ENCODE measurements around the gene SKAP1. TPM values are rescaled to one million over a fixed set of nuclear protein-coding genes. Genes with fewer than 3 reads are reported as not detected.
"Not testable (repeated sequence)": the region's sequence is repeated elsewhere in the genome, so short reads cannot be mapped to it uniquely, and the experiment has no call there.

SKAP1 gene
- total and polyA plus RNA-seq, 2 experiments from 2014 or later, result 0.27 TPM; not detected in 1

DNA sequence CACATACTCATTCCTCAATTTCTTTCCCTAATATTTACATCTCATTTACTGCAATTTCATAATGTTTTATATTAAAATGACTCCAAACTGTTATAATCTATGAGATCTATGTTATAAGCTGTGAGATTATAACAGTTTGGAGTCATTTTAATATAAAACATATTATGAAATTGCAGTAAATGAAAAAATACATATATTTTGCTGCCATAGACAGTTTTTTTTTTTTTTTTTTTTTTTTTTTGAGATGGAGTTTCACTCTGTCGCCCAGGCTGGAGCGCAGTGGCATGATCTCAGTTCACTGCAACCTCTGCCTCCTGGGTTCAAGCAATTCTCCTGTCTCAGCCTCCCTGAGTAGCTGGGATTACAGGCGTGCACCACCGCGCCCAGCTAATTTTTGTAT lies 180.0 kb downstream of the SKAP1 start:
- not testable (repeated sequence) for DNase-seq (ENCODE audit: low spot score); H3F3A ChIP-seq (replicated peaks; ENCODE audit: low read depth); H3K4me3 Mint-ChIP-seq; H3K9me3 Mint-ChIP-seq; H3K36me3 Mint-ChIP-seq (ENCODE audit: low read depth); H2AFZ ChIP-seq; H3K27me3 Mint-ChIP-seq (ENCODE audit: insufficient read depth, low read depth, poor library complexity); H3K4me3 ChIP-seq; H3K9me2 ChIP-seq (ENCODE audit: insufficient read depth); H3K27ac Mint-ChIP-seq; ATAC-seq; H3K4me2 ChIP-seq; H3K79me2 ChIP-seq (replicated peaks; ENCODE audit: insufficient read depth); H3K27me3 ChIP-seq (ENCODE audit: insufficient read depth); H3K27ac ChIP-seq (ENCODE audit: low read depth); H4K20me1 ChIP-seq (replicated peaks; ENCODE audit: insufficient read depth); H3K36me3 ChIP-seq (ENCODE audit: insufficient read depth)
- peaks cover 13% of the 10 kb centered on the region for H3K4me1 ChIP-seq (ENCODE audit: insufficient read depth)
- peaks cover 22% of the 10 kb centered on the region for H3K4me1 Mint-ChIP-seq

DNA sequence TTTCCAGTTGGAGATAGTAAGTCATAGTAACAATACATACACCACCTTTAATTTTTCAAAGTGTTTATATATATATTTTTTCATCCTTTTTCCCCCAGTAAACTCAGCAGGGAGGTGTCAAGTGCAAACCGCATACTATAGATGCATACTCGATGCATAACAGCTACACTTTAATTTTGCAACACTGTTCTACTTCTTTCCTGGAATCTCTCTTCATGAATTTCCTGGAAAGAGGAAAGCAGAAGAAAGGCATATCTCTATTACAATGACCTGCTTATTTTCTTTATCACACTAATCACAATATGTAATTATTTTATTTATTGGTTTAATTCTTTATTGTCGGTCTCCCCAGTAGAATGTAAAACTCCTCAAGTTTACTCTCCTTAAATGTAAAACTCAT lies 182.4 kb downstream of the SKAP1 start:
- no peaks in the 10 kb centered on the region for H3K36me3 ChIP-seq (ENCODE audit: insufficient read depth)
- H3K4me1 ChIP-seq (ENCODE audit: insufficient read depth), result peaks cover 17% of the 10 kb centered on the region
- H3K27ac ChIP-seq (ENCODE audit: low read depth), result no peak overlapping the region
- H3K27me3 Mint-ChIP-seq (ENCODE audit: insufficient read depth, low read depth, poor library complexity), result no peaks in the 10 kb centered on the region
- no peaks in the 10 kb centered on the region for H3K79me2 ChIP-seq (replicated peaks; ENCODE audit: insufficient read depth)
- H3K36me3 Mint-ChIP-seq (ENCODE audit: low read depth), result no peaks in the 10 kb centered on the region
- H3K4me2 ChIP-seq, result no peak overlapping the region
- no peaks in the 10 kb centered on the region for H4K20me1 ChIP-seq (replicated peaks; ENCODE audit: insufficient read depth)
- no peaks in the 10 kb centered on the region for H3F3A ChIP-seq (replicated peaks; ENCODE audit: low read depth)
- TF ChIP-seq EZH2phosphoT487 (IDR thresholded peaks at IDR 0.05; ENCODE audit: unreplicated experiment), result no peak
- no peak for TF ChIP-seq ZNF114 (CRISPR knock-in tag; IDR thresholded peaks at IDR 0.05)
- no peak for TF ChIP-seq CTCF (conservative IDR thresholded peaks at IDR 0.05; ENCODE audit: low read depth in 2 of 2)
- TF ChIP-seq, protein P1, sequence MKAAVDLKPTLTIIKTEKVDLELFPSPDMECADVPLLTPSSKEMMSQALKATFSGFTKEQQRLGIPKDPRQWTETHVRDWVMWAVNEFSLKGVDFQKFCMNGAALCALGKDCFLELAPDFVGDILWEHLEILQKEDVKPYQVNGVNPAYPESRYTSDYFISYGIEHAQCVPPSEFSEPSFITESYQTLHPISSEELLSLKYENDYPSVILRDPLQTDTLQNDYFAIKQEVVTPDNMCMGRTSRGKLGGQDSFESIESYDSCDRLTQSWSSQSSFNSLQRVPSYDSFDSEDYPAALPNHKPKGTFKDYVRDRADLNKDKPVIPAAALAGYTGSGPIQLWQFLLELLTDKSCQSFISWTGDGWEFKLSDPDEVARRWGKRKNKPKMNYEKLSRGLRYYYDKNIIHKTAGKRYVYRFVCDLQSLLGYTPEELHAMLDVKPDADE (IDR thresholded peaks at IDR 0.05), result no peak
- no peak for TF ChIP-seq EZH2 (IDR thresholded peaks at IDR 0.05; ENCODE audit: low read depth, unreplicated experiment)
- TF ChIP-seq ZNF462 (CRISPR knock-in tag; IDR thresholded peaks at IDR 0.05), result no peak
- no peak for TF ChIP-seq NANOG (IDR thresholded peaks at IDR 0.05; ENCODE audit: borderline replicate concordance)
- no peak for TF ChIP-seq ZNF331 (CRISPR knock-in tag; IDR thresholded peaks at IDR 0.05; ENCODE audit: low read depth)
- TF ChIP-seq REST (IDR thresholded peaks at IDR 0.05; ENCODE audit: unreplicated experiment), result no peak
- H3K9me3 Mint-ChIP-seq, result no peaks in the 10 kb centered on the region
- no peak overlapping the region for H2AFZ ChIP-seq
- no peaks in the 10 kb centered on the region for H3K9me2 ChIP-seq (ENCODE audit: insufficient read depth)
- DNase-seq (ENCODE audit: low spot score), result no peak
- H3K4me1 Mint-ChIP-seq, result peaks cover 31% of the 10 kb centered on the region
- H3K27me3 ChIP-seq (ENCODE audit: insufficient read depth), result no peaks in the 10 kb centered on the region
- ATAC-seq, result no peak
- no peak overlapping the region for H3K27ac Mint-ChIP-seq
- no peak overlapping the region for H3K4me3 Mint-ChIP-seq
- H3K4me3 ChIP-seq, result no peak overlapping the region

All from GM23338 (cell line).